Tibial nerve (tissue), 4 donors: ENCODE results near the gene F2RL1. TPM values are rescaled to one million over a fixed set of nuclear protein-coding genes. Genes with fewer than 3 reads are reported as not detected.
"Not testable (repeated sequence)": the region's sequence is repeated elsewhere in the genome, so short reads cannot be mapped to it uniquely, and the experiment has no call there.

Experiments
- DNase-seq, 2 donors: peaks; one replicate each; pipeline ENCODE4 v3.0.0-alpha.2; 2019; ENCODE audit warnings: low spot score in 2 of 2
- H3K27ac ChIP-seq, 4 donors: fragments of 200-600 bp; sonication (generic) in 3 of 4; one replicate each; pipeline ENCODE4 v1.5.1; 2017 to 2019; ENCODE audit warnings: mild to moderate bottlenecking in 1 of 4
- H3K27me3 ChIP-seq, 2 donors: fragments of 200-600 bp; sonication (generic) in 1 of 2; one replicate each; pipeline versions ENCODE4 v1.5.1 to v1.6.0; 2017 to 2019
- H3K36me3 ChIP-seq, 3 donors: fragments of 200-600 bp; sonication (generic); one replicate each; pipeline ENCODE4 v1.5.1; 2018 to 2019
- H3K4me1 ChIP-seq, 4 donors: fragments of 200-600 bp; sonication (generic) in 3 of 4; one replicate each; pipeline ENCODE4 v1.5.1; 2017 to 2019
- H3K4me3 ChIP-seq, 4 donors: fragments of 200-600 bp; sonication (generic) in 3 of 4; one replicate each; pipeline ENCODE4 v1.5.1; 2017 to 2019; ENCODE audit warnings: mild to moderate bottlenecking in 1 of 4, moderate library complexity in 1 of 4
- H3K9me3 ChIP-seq, 4 donors: fragments of 200-600 bp; sonication (generic) in 3 of 4; one replicate each; pipeline ENCODE4 v1.5.1; 2017 to 2019
- EP300 ChIP-seq, 2 donors: sonication (generic); formaldehyde crosslinking; IDR thresholded peaks; one replicate each; pipeline ENCODE4 v1.6.1; 2017; ENCODE audit warnings: antibody characterized with exemption in 2 of 2, mild to moderate bottlenecking in 1 of 2
- POLR2A ChIP-seq, 2 donors: fragments of 450-650 bp; IDR thresholded peaks; one replicate each; pipeline ENCODE4 v1.6.1; 2017; ENCODE audit warnings: antibody characterized with exemption in 2 of 2, mild to moderate bottlenecking in 2 of 2, moderate library complexity in 2 of 2
- WGBS, 2 donors: methylation state at CpG; one replicate each; pipeline ENCODE4 v1.1.5; 2018; 5-methylcytosine and 5-hydroxymethylcytosine counted together
- total RNA-seq, 4 donors: library from RNA; depleted of rRNA; stranded (reverse); fragments of >200 nt; gene quantifications; one replicate each; pipeline ENCODE4 v1.1.0, GENCODE V29; 2016
- TF ChIP-seq, protein P1 (sequence below), 5 experiments: fragments of 200-600 bp in 3 of 5; fragments of 450-650 bp in 2 of 5; sonication (generic) in 3 of 5; IDR thresholded peaks; one replicate each; pipeline ENCODE4 v1.5.1; 2016 to 2019; ENCODE audit warnings: antibody characterized with exemption in 5 of 5, mild to moderate bottlenecking in 3 of 5, moderate library complexity in 2 of 5

F2RL1 gene
- total RNA-seq, 4 donors from 2014 or later, result 0.20 to 1.1 (median 0.30) TPM; not detected in 1

DNA sequence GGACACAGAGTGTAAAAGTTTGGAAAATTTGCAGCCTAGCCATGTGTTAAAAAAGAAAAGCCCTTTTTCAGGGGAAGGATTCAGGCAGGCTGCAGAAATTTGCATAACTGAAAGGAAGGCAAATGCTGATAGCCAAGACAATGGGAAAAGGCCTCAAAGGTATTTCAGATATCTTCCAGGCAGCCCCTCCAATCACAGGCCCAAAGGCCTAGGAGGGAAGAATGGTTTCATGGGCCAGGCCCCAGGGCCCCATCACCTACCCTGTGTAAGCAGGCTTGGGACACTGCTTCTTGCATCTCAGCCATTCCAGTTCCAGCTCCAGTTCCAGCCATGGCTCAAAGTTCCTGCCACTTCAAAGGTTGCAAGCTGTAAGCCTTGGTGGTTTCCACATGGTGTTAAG is 35.8 kb downstream of the F2RL1 start:
- TF ChIP-seq EP300 (IDR thresholded peaks at IDR 0.05) (no peak), POLR2A (IDR thresholded peaks at IDR 0.05) (no peak)
- TF ChIP-seq, protein P1, sequence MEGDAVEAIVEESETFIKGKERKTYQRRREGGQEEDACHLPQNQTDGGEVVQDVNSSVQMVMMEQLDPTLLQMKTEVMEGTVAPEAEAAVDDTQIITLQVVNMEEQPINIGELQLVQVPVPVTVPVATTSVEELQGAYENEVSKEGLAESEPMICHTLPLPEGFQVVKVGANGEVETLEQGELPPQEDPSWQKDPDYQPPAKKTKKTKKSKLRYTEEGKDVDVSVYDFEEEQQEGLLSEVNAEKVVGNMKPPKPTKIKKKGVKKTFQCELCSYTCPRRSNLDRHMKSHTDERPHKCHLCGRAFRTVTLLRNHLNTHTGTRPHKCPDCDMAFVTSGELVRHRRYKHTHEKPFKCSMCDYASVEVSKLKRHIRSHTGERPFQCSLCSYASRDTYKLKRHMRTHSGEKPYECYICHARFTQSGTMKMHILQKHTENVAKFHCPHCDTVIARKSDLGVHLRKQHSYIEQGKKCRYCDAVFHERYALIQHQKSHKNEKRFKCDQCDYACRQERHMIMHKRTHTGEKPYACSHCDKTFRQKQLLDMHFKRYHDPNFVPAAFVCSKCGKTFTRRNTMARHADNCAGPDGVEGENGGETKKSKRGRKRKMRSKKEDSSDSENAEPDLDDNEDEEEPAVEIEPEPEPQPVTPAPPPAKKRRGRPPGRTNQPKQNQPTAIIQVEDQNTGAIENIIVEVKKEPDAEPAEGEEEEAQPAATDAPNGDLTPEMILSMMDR (IDR thresholded peaks at IDR 0.05), result no peak
- no peaks in the 10 kb centered on the region for H3K9me3 ChIP-seq
- no peaks in the 10 kb centered on the region for H3K27me3 ChIP-seq
- no peak for DNase-seq
- H3K4me3 ChIP-seq, result no peak overlapping the region
- no peaks in the 10 kb centered on the region for H3K36me3 ChIP-seq
- H3K27ac ChIP-seq, result no peak overlapping the region
- H3K4me1 ChIP-seq, result peaks cover 0 to 16% (median 0%) of the 10 kb centered on the region in 4 donors

DNA sequence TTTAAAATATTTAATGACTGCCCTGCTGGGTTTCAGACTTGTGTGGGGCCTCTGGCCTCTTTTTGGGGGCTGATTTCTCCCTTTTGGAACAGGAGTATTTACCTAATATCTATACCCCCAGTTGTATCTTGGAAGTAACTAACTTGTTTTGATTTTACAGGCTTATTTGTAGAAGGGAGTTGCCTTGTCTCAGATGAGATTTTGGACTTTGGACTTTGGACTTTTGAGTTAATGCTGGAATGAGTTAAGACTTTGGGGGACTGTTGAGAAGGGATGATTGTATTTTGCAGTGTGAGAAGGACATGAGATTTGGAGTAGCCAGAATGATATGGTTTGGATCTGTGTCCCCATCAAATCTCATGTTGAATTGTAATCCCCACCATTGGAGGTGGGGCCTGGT is 36.7 kb downstream of the F2RL1 start:
- not testable (repeated sequence) for H3K27me3 ChIP-seq, H3K4me3 ChIP-seq, H3K36me3 ChIP-seq, DNase-seq, H3K9me3 ChIP-seq
- peak overlapping the region in 1 of 4 donors; percentile 34 for H3K27ac ChIP-seq
- peaks cover 0 to 16% (median 0%) of the 10 kb centered on the region in 4 donors for H3K4me1 ChIP-seq

DNA sequence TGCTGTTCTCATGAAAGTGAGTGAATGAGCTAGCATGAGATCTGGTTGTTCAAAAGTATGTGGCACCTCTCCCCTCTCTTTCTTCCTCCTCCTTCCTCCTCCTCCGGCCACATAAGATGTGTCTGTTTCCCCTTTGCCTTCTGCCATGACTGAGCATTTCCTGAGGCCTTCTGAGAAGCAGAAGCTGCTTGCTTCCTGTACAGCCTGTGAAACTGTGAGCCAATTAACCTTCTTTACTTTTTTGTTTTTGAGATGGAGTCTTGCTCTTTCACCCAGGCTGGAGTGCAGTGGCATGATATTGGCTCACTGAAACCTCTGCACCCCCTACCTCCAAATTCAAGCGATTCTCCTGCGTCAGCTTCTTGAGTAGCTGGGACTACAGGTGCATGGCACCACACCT is 37.1 kb downstream of the F2RL1 start:
- 79 to 83% methylated on average over 3 of the region's 3 CpGs for WGBS, 2 donors
- H3K9me3 ChIP-seq, result no peaks in the 10 kb centered on the region

DNA sequence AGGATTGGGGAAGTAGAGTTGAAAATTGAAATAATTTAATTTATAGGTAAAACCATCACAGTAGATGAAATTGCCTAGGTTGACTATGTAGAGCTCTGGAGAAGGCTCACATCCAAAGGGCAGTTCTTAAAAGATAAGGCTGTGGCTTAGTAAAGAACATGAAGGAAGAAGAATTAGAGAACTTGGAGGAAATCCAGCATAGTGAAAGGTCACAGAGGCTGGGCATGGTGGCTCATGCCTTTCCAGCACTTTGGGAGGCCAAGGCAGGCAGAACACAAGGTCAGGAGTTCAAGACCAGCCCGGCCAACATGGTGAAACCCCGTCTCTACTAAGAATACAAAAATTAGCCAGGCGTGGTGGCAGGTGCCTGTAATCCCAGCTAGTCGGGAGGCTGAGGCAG is 38.0 kb downstream of the F2RL1 start:
- H3K27ac ChIP-seq, H3K27me3 ChIP-seq, DNase-seq, H3K36me3 ChIP-seq, H3K4me3 ChIP-seq, H3K9me3 ChIP-seq: not testable (repeated sequence)
- 68 to 82% methylated on average over 4 of the region's 4 CpGs for WGBS, 2 donors
- H3K4me1 ChIP-seq, result peaks cover 0 to 16% (median 0%) of the 10 kb centered on the region in 4 donors

More for the DNA sequence above, 37.1 kb downstream of the F2RL1 start:
- Histone ChIP-seq H3K36me3 (no peaks in the 10 kb centered on the region), H3K27ac (peak overlapping the region in 2 of 4 donors; percentile 54 to 59), H3K4me3 (no peak overlapping the region), H3K4me1 (peaks cover 0 to 16% (median 0%) of the 10 kb centered on the region in 4 donors), H3K27me3 (no peaks in the 10 kb centered on the region)
- TF ChIP-seq, protein P1 (IDR thresholded peaks at IDR 0.05), result no peak
- TF ChIP-seq POLR2A (IDR thresholded peaks at IDR 0.05) (no peak), EP300 (IDR thresholded peaks at IDR 0.05) (peak in 1 of 2 donors; percentile 14)
- no peak for DNase-seq

DNA sequence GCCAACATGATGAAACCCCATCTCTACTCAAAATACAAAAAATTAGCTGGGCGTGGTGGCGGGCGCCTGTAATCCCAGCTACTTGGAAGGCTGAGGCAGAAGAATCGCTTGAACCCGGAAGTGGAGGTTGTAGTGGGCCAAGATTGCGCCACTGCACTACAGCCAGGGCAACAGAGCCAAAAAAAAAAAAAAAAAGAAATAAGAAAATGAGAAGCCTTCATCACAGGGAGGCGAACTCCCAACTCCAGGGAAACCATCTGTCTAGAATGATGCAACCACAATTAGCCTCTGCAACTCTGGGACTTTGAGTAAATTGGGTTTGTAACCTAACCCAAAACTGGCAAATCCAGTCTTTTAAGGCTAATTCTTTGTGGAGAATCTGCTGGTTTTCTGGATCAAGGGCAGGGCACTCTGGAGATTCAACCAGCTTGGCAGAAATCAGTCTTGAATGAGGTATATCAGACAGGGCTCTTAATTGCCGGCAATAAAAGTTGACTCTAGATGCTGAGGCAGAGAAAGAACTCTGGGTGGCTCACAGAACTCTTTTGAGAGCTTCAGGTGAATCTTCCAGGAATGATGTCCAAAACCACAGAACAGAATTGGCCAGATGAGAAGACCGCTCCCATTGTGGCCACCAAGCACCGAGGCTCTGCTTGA is 40.9 kb downstream of the F2RL1 start:
- H3K27ac ChIP-seq, result no peak overlapping the region
- peaks cover 0 to 15% (median 0%) of the 10 kb centered on the region in 4 donors for H3K4me1 ChIP-seq
- no peak overlapping the region for H3K4me3 ChIP-seq
- DNase-seq, result no peak
- H3K27me3 ChIP-seq, result no peaks in the 10 kb centered on the region
- no peaks in the 10 kb centered on the region for H3K36me3 ChIP-seq
- WGBS, 2 donors, result 89 to 91% methylated on average over 10 of the region's 10 CpGs
- TF ChIP-seq EP300 (IDR thresholded peaks at IDR 0.05), result no peak
- TF ChIP-seq, protein P1 (IDR thresholded peaks at IDR 0.05), result no peak
- TF ChIP-seq POLR2A (IDR thresholded peaks at IDR 0.05), result no peak
- no peaks in the 10 kb centered on the region for H3K9me3 ChIP-seq

DNA sequence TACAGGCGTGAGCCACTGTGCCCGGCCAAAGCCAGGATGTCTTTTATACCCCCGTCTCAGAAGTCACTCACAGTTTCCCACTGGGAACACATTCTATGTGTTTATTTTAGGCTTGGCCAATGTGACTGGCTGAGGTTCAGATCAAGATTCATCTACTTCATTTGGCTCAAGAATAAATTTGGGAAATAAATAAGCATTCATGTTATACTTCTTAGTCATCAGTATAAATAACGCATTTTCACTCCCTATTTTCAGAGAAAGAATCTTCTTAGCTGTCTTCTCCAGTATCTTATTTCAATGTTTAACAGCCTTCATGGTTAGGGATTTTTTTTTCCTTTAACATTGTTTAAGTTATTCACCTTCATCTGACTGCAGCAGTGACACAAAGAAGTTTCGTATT is 42.8 kb downstream of the F2RL1 start:
- Histone ChIP-seq H3K27ac (no peak overlapping the region), H3K4me1 (no peaks in the 10 kb centered on the region), H3K36me3 (no peaks in the 10 kb centered on the region), H3K27me3 (no peaks in the 10 kb centered on the region), H3K9me3 (no peaks in the 10 kb centered on the region), H3K4me3 (no peak overlapping the region)
- DNase-seq, result no peak
- WGBS, 2 donors, result 77 to 80% methylated on average over 5 of the region's 5 CpGs
- TF ChIP-seq EP300 (IDR thresholded peaks at IDR 0.05) (no peak), POLR2A (IDR thresholded peaks at IDR 0.05) (no peak)
- TF ChIP-seq, protein P1 (IDR thresholded peaks at IDR 0.05), result no peak
